Measurements from ENCODE around the gene L2HGDH.
A peak's percentile ranks its signal among the peaks of the same experiment; 100 is the strongest.
"Not testable (repeated sequence)": the region's sequence is repeated elsewhere in the genome, so short reads cannot be mapped to it uniquely, and the experiment has no call there.

L2HGDH gene

GRCh38 chr14:50338587-50338986 lies 26.6 kb upstream of the L2HGDH start:
- DNase-seq: no peak

GRCh38 chr14:50335989-50336824 lies 24.2 kb upstream of the L2HGDH start:
- no peak for DNase-seq

GRCh38 chr14:50335389-50335788 lies 23.4 kb upstream of the L2HGDH start:
- DNase-seq: no peak

- no peak for DNase-seq
Measured at GRCh38 chr14:50334211-50334610, 22.2 kb upstream of the L2HGDH start.

- no peak for DNase-seq
Measured at GRCh38 chr14:50333014-50333509, 21.0 kb upstream of the L2HGDH start.

- no peak for DNase-seq
Measured at GRCh38 chr14:50331596-50331995, 19.6 kb upstream of the L2HGDH start.

GRCh38 chr14:50321009-50321660 lies 9.1 kb upstream of the L2HGDH start:
- DNase-seq: peak; percentile 79 to 88

- no peak for DNase-seq
Measured at GRCh38 chr14:50320283-50320682, 8.3 kb upstream of the L2HGDH start.

- DNase-seq: no peak
Measured at GRCh38 chr14:50319721-50320120, 7.7 kb upstream of the L2HGDH start.

GRCh38 chr14:50319293-50319692 lies 7.3 kb upstream of the L2HGDH start:
- no peak for DNase-seq

GRCh38 chr14:50318031-50318626 lies 6.1 kb upstream of the L2HGDH start:
- DNase-seq: peak in 1 of 2 donors; percentile 46

- DNase-seq: not testable (repeated sequence)
Measured at GRCh38 chr14:50314098-50314497, 2.1 kb upstream of the L2HGDH start.

GRCh38 chr14:50312734-50313054 lies 665 bp upstream of the L2HGDH start:
- DNase-seq: peak; percentile 57 to 76

- no peak for DNase-seq
Measured at GRCh38 chr14:50311337-50311971, 575 bp downstream of the L2HGDH start.

GRCh38 chr14:50310445-50310844 lies 1.6 kb downstream of the L2HGDH start:
- no peak for DNase-seq

GRCh38 chr14:50308363-50308915 lies 3.6 kb downstream of the L2HGDH start:
- DNase-seq: no peak

- peak in 1 of 2 donors; percentile 27 for DNase-seq
Measured at GRCh38 chr14:50303744-50304471, 8.1 kb downstream of the L2HGDH start.

GRCh38 chr14:50301914-50302313 lies 10.1 kb downstream of the L2HGDH start:
- no peak for DNase-seq

GRCh38 chr14:50299585-50299984 lies 12.4 kb downstream of the L2HGDH start:
- DNase-seq: no peak

- DNase-seq: no peak
Measured at GRCh38 chr14:50290306-50290705, 21.7 kb downstream of the L2HGDH start.

- DNase-seq: no peak
Measured at GRCh38 chr14:50288146-50288545, 23.9 kb downstream of the L2HGDH start.

GRCh38 chr14:50285861-50286260 lies 26.2 kb downstream of the L2HGDH start:
- DNase-seq: no peak

Measured in CD4-positive, alpha-beta T cell treated with Interleukin-4 for 1 hour (primary cell).